Loucy (cell line): ENCODE measurements around the gene COQ3.

ENCODE experiments used
- H2AFZ ChIP-seq: fragments of 200-600 bp; sonication (generic); 2 replicates; pipeline ENCODE4 v1.6.0; 2016; ENCODE audit warnings: antibody characterized with exemption, mild to moderate bottlenecking, low read length, moderate library complexity
- H3F3A ChIP-seq: fragments of 200-600 bp; 2 replicates; pipeline ENCODE4 v1.6.0; 2016; ENCODE audit warnings: antibody characterized with exemption, low read depth, mild to moderate bottlenecking
- H3K27me3 ChIP-seq: fragments of 200-600 bp; sonication (generic); 2 replicates; pipeline ENCODE4 v1.6.1; 2014; ENCODE audit warnings: low read length, mild to moderate bottlenecking; ENCODE audit not compliant: insufficient read depth, poor library complexity, severe bottlenecking
- H3K36me3 ChIP-seq: fragments of 200-600 bp; sonication (generic); 2 replicates; pipeline ENCODE4 v1.6.1; 2016; ENCODE audit warnings: low read length; ENCODE audit not compliant: insufficient read depth
- H3K4me1 ChIP-seq: fragments of 200-600 bp; sonication (generic); 2 replicates; pipeline ENCODE4 v1.5.1; 2014; ENCODE audit warnings: low read length, mild to moderate bottlenecking; ENCODE audit not compliant: insufficient read depth, poor library complexity, severe bottlenecking
- H3K4me2 ChIP-seq: fragments of 200-600 bp; sonication (generic); 2 replicates; pipeline ENCODE4 v1.6.0; 2014; ENCODE audit warnings: antibody characterized with exemption, low read length, low read depth, mild to moderate bottlenecking; ENCODE audit not compliant: poor library complexity, severe bottlenecking
- H3K4me3 ChIP-seq: fragments of 200-600 bp; sonication (generic); 2 replicates; pipeline ENCODE4 v1.5.1; 2014; ENCODE audit warnings: low read length, mild to moderate bottlenecking, mixed read lengths; ENCODE audit not compliant: poor library complexity, severe bottlenecking
- H3K79me2 ChIP-seq: fragments of 200-600 bp; sonication (generic); 2 replicates; pipeline ENCODE4 v1.6.1; 2014; ENCODE audit warnings: low read length; ENCODE audit not compliant: insufficient read depth
- H3K9ac ChIP-seq: fragments of 200-600 bp; sonication (generic); 2 replicates; pipeline ENCODE4 v1.6.0; 2014; ENCODE audit warnings: mild to moderate bottlenecking, low read depth, low read length, moderate library complexity; ENCODE audit not compliant: poor library complexity, severe bottlenecking
- H3K9me2 ChIP-seq: fragments of 200-600 bp; sonication (generic); replicated peaks from 2 replicates; pipeline ENCODE4 v1.6.1; 2016; ENCODE audit warnings: low read depth, low read length, mixed read lengths
- H3K9me3 ChIP-seq: fragments of 200-600 bp; sonication (generic); 2 replicates; pipeline ENCODE4 v1.6.1; 2014; ENCODE audit warnings: mild to moderate bottlenecking, antibody characterized with exemption, low read length, low read depth; ENCODE audit not compliant: insufficient read depth
- H4K20me1 ChIP-seq: fragments of 200-600 bp; sonication (generic); 2 replicates; pipeline ENCODE4 v1.6.0; 2014; ENCODE audit warnings: antibody characterized with exemption, low read length, mild to moderate bottlenecking; ENCODE audit not compliant: insufficient read depth, poor library complexity, severe bottlenecking
- EZH2phosphoT487 ChIP-seq: fragments of 200-600 bp; IDR thresholded peaks from 2 replicates; pipeline ENCODE4 v1.6.1; 2018; ENCODE audit warnings: antibody characterized with exemption, mild to moderate bottlenecking, moderate library complexity, borderline replicate concordance
- TF ChIP-seq, protein P1 (sequence below): fragments of 200-600 bp; sonication (generic); conservative IDR thresholded peaks from 2 replicates; pipeline ENCODE4 v1.5.1; 2014; ENCODE audit warnings: mild to moderate bottlenecking, antibody characterized with exemption, low read length

COQ3 gene

DNA sequence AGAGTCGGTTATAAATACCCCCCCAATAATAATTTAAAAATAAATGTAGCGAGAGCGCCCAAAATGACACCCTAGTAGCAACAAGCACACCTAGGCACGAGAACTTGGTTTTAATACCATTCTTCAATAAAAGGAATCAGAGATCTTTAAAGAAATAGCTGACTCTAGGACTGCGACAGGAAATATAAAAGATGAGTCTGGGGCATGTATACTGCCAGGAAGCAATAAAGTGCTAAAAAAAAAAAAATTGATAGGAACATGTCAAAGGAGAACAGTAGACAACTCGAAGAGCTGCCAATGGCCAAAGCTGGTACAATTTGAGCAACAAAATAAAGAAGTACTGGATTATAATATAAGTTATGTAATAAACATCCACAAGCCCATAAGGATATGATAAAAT, 28.9 kb upstream of the COQ3 start:
- H3K4me1 ChIP-seq: peaks cover 56% of the 10 kb centered on the region
- H3K4me3 ChIP-seq: peak overlapping the region; percentile 96
- H3K36me3 ChIP-seq: no peaks in the 10 kb centered on the region
- H3K9ac ChIP-seq: peak overlapping the region; percentile 97
- no peaks in the 10 kb centered on the region for H3K9me2 ChIP-seq
- peaks cover 91% of the 10 kb centered on the region for H3K79me2 ChIP-seq
- H4K20me1 ChIP-seq: peaks cover 65% of the 10 kb centered on the region
- H3K9me3 ChIP-seq: no peaks in the 10 kb centered on the region
- TF ChIP-seq, protein P1, sequence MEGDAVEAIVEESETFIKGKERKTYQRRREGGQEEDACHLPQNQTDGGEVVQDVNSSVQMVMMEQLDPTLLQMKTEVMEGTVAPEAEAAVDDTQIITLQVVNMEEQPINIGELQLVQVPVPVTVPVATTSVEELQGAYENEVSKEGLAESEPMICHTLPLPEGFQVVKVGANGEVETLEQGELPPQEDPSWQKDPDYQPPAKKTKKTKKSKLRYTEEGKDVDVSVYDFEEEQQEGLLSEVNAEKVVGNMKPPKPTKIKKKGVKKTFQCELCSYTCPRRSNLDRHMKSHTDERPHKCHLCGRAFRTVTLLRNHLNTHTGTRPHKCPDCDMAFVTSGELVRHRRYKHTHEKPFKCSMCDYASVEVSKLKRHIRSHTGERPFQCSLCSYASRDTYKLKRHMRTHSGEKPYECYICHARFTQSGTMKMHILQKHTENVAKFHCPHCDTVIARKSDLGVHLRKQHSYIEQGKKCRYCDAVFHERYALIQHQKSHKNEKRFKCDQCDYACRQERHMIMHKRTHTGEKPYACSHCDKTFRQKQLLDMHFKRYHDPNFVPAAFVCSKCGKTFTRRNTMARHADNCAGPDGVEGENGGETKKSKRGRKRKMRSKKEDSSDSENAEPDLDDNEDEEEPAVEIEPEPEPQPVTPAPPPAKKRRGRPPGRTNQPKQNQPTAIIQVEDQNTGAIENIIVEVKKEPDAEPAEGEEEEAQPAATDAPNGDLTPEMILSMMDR: no peak
- no peak for TF ChIP-seq EZH2phosphoT487
- H3F3A ChIP-seq: no peaks in the 10 kb centered on the region
- H3K27me3 ChIP-seq: no peaks in the 10 kb centered on the region
- H3K4me2 ChIP-seq: peak overlapping the region; percentile 92
- no peak overlapping the region for H2AFZ ChIP-seq

DNA sequence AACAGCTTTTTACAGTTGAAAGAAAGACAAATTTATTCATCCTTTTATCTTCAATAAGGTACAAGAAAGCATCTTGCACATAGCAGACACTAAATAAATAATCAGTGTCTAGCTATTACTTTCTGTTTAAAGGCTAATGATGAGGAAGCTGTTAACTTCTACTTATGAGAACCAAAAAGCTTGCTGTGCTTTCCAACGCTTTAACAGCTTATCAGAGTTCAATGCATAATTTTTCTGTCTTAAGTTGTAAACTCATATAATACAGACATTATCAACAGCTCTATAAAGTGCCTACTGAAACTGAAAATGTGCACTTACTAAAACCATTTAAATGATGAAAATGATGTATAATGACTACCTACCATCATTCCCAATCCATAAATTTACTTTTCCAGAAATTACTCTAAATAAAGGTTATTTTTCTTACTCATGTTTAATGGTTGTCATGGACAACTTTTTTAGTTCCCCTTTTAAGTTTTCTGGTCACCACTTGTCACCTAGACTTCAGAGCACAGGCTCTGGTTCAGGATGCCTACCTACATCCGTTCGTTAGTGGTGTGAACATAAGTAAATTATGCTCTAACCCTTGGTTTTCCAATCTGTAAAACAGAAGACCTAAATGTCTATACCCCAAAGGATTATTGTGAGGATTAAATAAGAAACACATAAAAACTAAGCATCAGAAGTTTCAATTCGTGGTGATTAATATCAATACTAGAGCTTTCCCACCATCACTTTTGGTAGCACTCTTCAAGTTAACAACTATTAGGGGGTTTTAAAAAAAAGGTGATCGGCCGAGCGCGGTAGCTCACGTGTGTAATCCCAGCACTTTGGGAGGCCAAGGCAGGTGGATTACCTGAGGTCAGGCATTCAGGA, 23.1 kb upstream of the COQ3 start:
- peaks cover 97% of the 10 kb centered on the region for H4K20me1 ChIP-seq
- H3K27me3 ChIP-seq: no peaks in the 10 kb centered on the region
- H3K9me2 ChIP-seq: no peaks in the 10 kb centered on the region
- H3F3A ChIP-seq: no peaks in the 10 kb centered on the region
- no peak overlapping the region for H2AFZ ChIP-seq
- no peak overlapping the region for H3K9ac ChIP-seq
- H3K36me3 ChIP-seq: peaks cover 35% of the 10 kb centered on the region
- H3K79me2 ChIP-seq: peaks cover 99% of the 10 kb centered on the region
- H3K9me3 ChIP-seq: no peaks in the 10 kb centered on the region
- no peak overlapping the region for H3K4me3 ChIP-seq
- peaks cover 30% of the 10 kb centered on the region for H3K4me1 ChIP-seq
- peak overlapping the region; percentile 58 for H3K4me2 ChIP-seq
- TF ChIP-seq EZH2phosphoT487: no peak
- TF ChIP-seq, protein P1: no peak

DNA sequence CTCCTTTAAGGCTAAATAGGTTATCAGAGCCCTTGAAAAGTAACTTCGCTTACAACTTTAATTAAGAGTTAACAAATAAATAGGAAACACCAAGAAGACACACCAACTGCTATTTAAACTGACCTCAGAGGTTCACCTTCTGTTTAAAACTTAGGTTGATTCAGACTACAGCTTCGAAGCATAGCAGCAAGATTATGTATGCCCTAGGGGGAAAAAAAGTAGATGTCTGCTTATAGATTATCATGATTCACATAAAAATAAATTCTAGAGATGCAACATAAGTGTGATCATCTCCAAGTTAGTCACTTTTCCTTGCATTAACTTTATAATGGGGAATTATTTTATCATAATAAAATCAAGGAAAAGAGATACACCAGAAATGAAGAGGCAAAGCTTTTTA, 22.2 kb upstream of the COQ3 start:
- Histone ChIP-seq H3F3A (no peaks in the 10 kb centered on the region), H3K9me2 (no peaks in the 10 kb centered on the region), H3K79me2 (peaks cover 99% of the 10 kb centered on the region), H3K4me1 (peaks cover 21% of the 10 kb centered on the region), H3K36me3 (peaks cover 44% of the 10 kb centered on the region), H3K4me3 (no peak overlapping the region), H4K20me1 (peaks cover 97% of the 10 kb centered on the region), H2AFZ (no peak overlapping the region), H3K4me2 (peak overlapping the region; percentile 31), H3K9me3 (no peaks in the 10 kb centered on the region), H3K27me3 (no peaks in the 10 kb centered on the region), H3K9ac (no peak overlapping the region)
- TF ChIP-seq, protein P1: no peak
